ENCODE results near the gene IL36G. TPM values are rescaled to one million over a fixed set of nuclear protein-coding genes. Genes with fewer than 3 reads are reported as not detected.

Gene IL36G
- polyA plus RNA-seq, 1 donor (not counting 4 experiments of a cell fraction or from before 2014, with no cell fraction given) = 20.2 TPM

DNA sequence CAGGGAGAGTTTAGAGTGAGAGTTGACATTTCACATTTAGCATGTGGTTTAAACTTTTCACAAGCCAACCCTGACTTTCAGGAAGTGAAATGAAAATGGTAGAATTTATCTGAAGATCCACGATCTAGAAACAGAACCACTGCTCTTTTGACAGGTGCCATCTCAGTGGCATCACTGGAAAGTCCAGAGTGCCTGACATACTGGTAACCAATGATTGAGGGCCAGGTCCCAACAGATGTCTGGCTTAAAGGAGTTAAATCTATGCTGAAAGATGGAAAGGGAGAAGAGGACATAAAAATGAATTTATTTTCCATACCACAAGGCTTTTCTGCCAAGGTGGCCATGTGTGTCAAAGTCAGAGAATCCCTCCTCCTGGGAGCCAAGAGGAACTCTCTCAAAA is 2.7 kb downstream of the IL36G start:
- Histone ChIP-seq H3K9me1 (ENCODE audit: control insufficient read depth, extremely low read depth, insufficient read depth, low read length) (no peaks in the 10 kb centered on the region), H3K4me1 (ENCODE audit: control insufficient read depth, extremely low read depth, insufficient read depth, low read length) (peaks cover 10% of the 10 kb centered on the region), H3K9ac (ENCODE audit: control insufficient read depth, extremely low read depth, insufficient read depth, low read length) (no peak overlapping the region), H3K27me3 (ENCODE audit: control insufficient read depth, extremely low read depth, insufficient read depth, low read length) (no peaks in the 10 kb centered on the region), H3K9me3 (ENCODE audit: control insufficient read depth, low read depth, low read length) (no peaks in the 10 kb centered on the region), H3K4me2 (ENCODE audit: control insufficient read depth, extremely low read depth, insufficient read depth, low read depth, low read length) (no peak overlapping the region), H3K4me3 (ENCODE audit: control insufficient read depth in 2 of 3, extremely low read depth in 1 of 3, insufficient read depth in 2 of 3, low read depth in 1 of 3, low read length in 3 of 3) (no peak overlapping the region), H3K79me2 (ENCODE audit: control insufficient read depth, insufficient read depth, low read length) (no peaks in the 10 kb centered on the region), H4K20me1 (ENCODE audit: control insufficient read depth, extremely low read depth, insufficient read depth, low read length) (no peaks in the 10 kb centered on the region), H3K36me3 (ENCODE audit: control insufficient read depth in 2 of 2, extremely low read depth in 1 of 2, insufficient read depth in 2 of 2, low read length in 2 of 2) (peaks cover 0 to 2% of the 10 kb centered on the region in 2 experiments), H3K27ac (ENCODE audit: control insufficient read depth, insufficient read depth, low read length) (no peak overlapping the region), H2AFZ (ENCODE audit: control insufficient read depth, low read length) (no peak overlapping the region)
- TF ChIP-seq, protein P1, sequence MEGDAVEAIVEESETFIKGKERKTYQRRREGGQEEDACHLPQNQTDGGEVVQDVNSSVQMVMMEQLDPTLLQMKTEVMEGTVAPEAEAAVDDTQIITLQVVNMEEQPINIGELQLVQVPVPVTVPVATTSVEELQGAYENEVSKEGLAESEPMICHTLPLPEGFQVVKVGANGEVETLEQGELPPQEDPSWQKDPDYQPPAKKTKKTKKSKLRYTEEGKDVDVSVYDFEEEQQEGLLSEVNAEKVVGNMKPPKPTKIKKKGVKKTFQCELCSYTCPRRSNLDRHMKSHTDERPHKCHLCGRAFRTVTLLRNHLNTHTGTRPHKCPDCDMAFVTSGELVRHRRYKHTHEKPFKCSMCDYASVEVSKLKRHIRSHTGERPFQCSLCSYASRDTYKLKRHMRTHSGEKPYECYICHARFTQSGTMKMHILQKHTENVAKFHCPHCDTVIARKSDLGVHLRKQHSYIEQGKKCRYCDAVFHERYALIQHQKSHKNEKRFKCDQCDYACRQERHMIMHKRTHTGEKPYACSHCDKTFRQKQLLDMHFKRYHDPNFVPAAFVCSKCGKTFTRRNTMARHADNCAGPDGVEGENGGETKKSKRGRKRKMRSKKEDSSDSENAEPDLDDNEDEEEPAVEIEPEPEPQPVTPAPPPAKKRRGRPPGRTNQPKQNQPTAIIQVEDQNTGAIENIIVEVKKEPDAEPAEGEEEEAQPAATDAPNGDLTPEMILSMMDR (optimal IDR thresholded peaks at IDR 0.05 in 1 of 3, IDR thresholded peaks at IDR 0.05 in 1 of 3, conservative IDR thresholded peaks at IDR 0.05 in 1 of 3; ENCODE audit: extremely low read depth in 1 of 3, insufficient read depth in 2 of 3, low read length in 3 of 3) = no peak
- TF ChIP-seq EZH2 (IDR thresholded peaks at IDR 0.05; ENCODE audit: low read length) = no peak
- no peak for FAIRE-seq
- dilution Hi-C loops (cut with MboI; ENCODE audit: extremely low pct_ligation_motif_present, low sequenced_read_pairs) = no loop called here
- DNase-seq (ENCODE audit: low read depth, low spot score) = no peak

DNA sequence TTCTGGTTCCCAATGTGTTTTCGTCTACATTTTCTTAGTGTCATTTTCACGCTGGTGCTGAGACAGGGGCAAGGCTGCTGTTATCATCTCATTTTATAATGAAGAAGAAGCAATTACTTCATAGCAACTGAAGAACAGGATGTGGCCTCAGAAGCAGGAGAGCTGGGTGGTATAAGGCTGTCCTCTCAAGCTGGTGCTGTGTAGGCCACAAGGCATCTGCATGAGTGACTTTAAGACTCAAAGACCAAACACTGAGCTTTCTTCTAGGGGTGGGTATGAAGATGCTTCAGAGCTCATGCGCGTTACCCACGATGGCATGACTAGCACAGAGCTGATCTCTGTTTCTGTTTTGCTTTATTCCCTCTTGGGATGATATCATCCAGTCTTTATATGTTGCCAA is 7.3 kb downstream of the IL36G start:
- no peaks in the 10 kb centered on the region for H4K20me1 ChIP-seq (ENCODE audit: control insufficient read depth, extremely low read depth, insufficient read depth, low read length)
- no peak for FAIRE-seq
- H3K9me3 ChIP-seq (ENCODE audit: control insufficient read depth, low read depth, low read length) = no peaks in the 10 kb centered on the region
- no peak for DNase-seq (ENCODE audit: low read depth, low spot score)
- TF ChIP-seq, protein P1 (optimal IDR thresholded peaks at IDR 0.05 in 1 of 3, IDR thresholded peaks at IDR 0.05 in 1 of 3, conservative IDR thresholded peaks at IDR 0.05 in 1 of 3; ENCODE audit: extremely low read depth in 1 of 3, insufficient read depth in 2 of 3, low read length in 3 of 3) = no peak
- TF ChIP-seq EZH2 (IDR thresholded peaks at IDR 0.05; ENCODE audit: low read length) = no peak
- H3K4me1 ChIP-seq (ENCODE audit: control insufficient read depth, extremely low read depth, insufficient read depth, low read length) = no peaks in the 10 kb centered on the region
- no peak overlapping the region for H3K4me3 ChIP-seq (ENCODE audit: control insufficient read depth in 2 of 3, extremely low read depth in 1 of 3, insufficient read depth in 2 of 3, low read depth in 1 of 3, low read length in 3 of 3)
- dilution Hi-C loops (cut with MboI; ENCODE audit: extremely low pct_ligation_motif_present, low sequenced_read_pairs) = no loop called here
- no peak overlapping the region for H3K27ac ChIP-seq (ENCODE audit: control insufficient read depth, insufficient read depth, low read length)
- no peak overlapping the region for H3K4me2 ChIP-seq (ENCODE audit: control insufficient read depth, extremely low read depth, insufficient read depth, low read depth, low read length)
- no peaks in the 10 kb centered on the region for H3K9me1 ChIP-seq (ENCODE audit: control insufficient read depth, extremely low read depth, insufficient read depth, low read length)
- H3K9ac ChIP-seq (ENCODE audit: control insufficient read depth, extremely low read depth, insufficient read depth, low read length) = no peak overlapping the region
- no peaks in the 10 kb centered on the region for H3K79me2 ChIP-seq (ENCODE audit: control insufficient read depth, insufficient read depth, low read length)
- H3K36me3 ChIP-seq (ENCODE audit: control insufficient read depth in 2 of 2, extremely low read depth in 1 of 2, insufficient read depth in 2 of 2, low read length in 2 of 2) = peaks cover 0 to 3% of the 10 kb centered on the region in 2 experiments
- no peak overlapping the region for H2AFZ ChIP-seq (ENCODE audit: control insufficient read depth, low read length)
- no peaks in the 10 kb centered on the region for H3K27me3 ChIP-seq (ENCODE audit: control insufficient read depth, extremely low read depth, insufficient read depth, low read length)
